ENCODE results near the gene UNKL. TPM values are rescaled to one million over a fixed set of nuclear protein-coding genes. Genes with fewer than 3 reads are reported as not detected.

UNKL gene
- total RNA-seq, 1 experiment from 2014 or later: 32.0 TPM

- Mint-ChIP-seq H3K27ac (no peak overlapping the region), H3K4me3 (no peak overlapping the region), H3K4me1 (no peaks in the 10 kb centered on the region), H3K9me3 (no peaks in the 10 kb centered on the region), H3K27me3 (ENCODE audit: low read depth) (peaks cover 1% of the 10 kb centered on the region; the same call in 1 of the 2 replicates), H3K36me3 (ENCODE audit: insufficient read depth in 1 of 3, low read depth in 3 of 3) (peaks cover 0 to 16% (median 15%) of the 10 kb centered on the region in 3 experiments; a peak in 5 of 7 replicates)
- H3K4me2 ChIP-seq (ENCODE audit: insufficient read depth, insufficient read length, low read length): no peak overlapping the region
- no peaks in the 10 kb centered on the region for H3K79me2 ChIP-seq (ENCODE audit: insufficient read depth, low read length)
- H4K8ac ChIP-seq (replicated peaks; ENCODE audit: insufficient read length, low read depth, low read length): no peak overlapping the region
- H3K27me3 ChIP-seq (ENCODE audit: insufficient read depth, low read length): no peaks in the 10 kb centered on the region
- no peak overlapping the region for H3K4ac ChIP-seq (ENCODE audit: low read depth, low read length)
- no peak overlapping the region for H3K9ac ChIP-seq (ENCODE audit: extremely low read depth, insufficient read length, low read length)
- H2BK5ac ChIP-seq (ENCODE audit: insufficient read length, low read length): no peak overlapping the region
- no peak overlapping the region for H2BK120ac ChIP-seq (ENCODE audit: low read depth, low read length, poor library complexity, severe bottlenecking)
- no peak overlapping the region for H3K56ac ChIP-seq (ENCODE audit: insufficient read length, low read depth, low read length)
- H2BK12ac ChIP-seq (ENCODE audit: insufficient read length, low read depth, low read length): no peak overlapping the region
- no CpG with 5 or more reads among the region's 25 CpGs for WGBS (ENCODE audit: extremely low coverage, insufficient read length, low lambda C conversion rate)
- H3K23ac ChIP-seq (ENCODE audit: insufficient read length, low read depth, low read length): no peak overlapping the region
- H3K79me1 ChIP-seq (ENCODE audit: insufficient read depth, low read depth, low read length, poor library complexity, severe bottlenecking): no peaks in the 10 kb centered on the region
- no peak for TF ChIP-seq CTCF (conservative IDR thresholded peaks at IDR 0.05)
- H3T11ph ChIP-seq (ENCODE audit: low read length): no peak overlapping the region
- no peak overlapping the region for H2BK15ac ChIP-seq (ENCODE audit: low read depth, low read length)
- H2AK5ac ChIP-seq (ENCODE audit: insufficient read length, low read length): no peak overlapping the region
- H4K91ac ChIP-seq (ENCODE audit: insufficient read length, low read depth, low read length): no peak overlapping the region
- H3K18ac ChIP-seq (ENCODE audit: insufficient read length, low read depth, low read length): no peak overlapping the region
- H3K4me1 ChIP-seq (ENCODE audit: insufficient read depth, low read length): no peaks in the 10 kb centered on the region
- no peak overlapping the region for H3K27ac ChIP-seq (ENCODE audit: insufficient read length, low read depth, low read length)
- no peak for DNase-seq
- H3K14ac ChIP-seq (ENCODE audit: insufficient read depth, low read length): no peak overlapping the region
- H4K5ac ChIP-seq (ENCODE audit: insufficient read length, low read depth, low read length): no peak overlapping the region
- H3K9me3 ChIP-seq (ENCODE audit: control insufficient read depth, low read depth, low read length): no peaks in the 10 kb centered on the region
- H3K23me2 ChIP-seq (ENCODE audit: insufficient read length, low read depth, low read length, poor library complexity, severe bottlenecking): no peaks in the 10 kb centered on the region
- H2AFZ ChIP-seq (ENCODE audit: low read length): no peak overlapping the region
- H2BK20ac ChIP-seq (ENCODE audit: low read depth, low read length, poor library complexity, severe bottlenecking): no peak overlapping the region
- H4K20me1 ChIP-seq (ENCODE audit: control insufficient read depth, insufficient read depth, insufficient read length): peaks cover 2% of the 10 kb centered on the region
These were observed 31.2 kb upstream of the UNKL start for GRCh38 chr16:1445518-1446203.
